Gastrocnemius medialis (tissue), 4 donors: Measurements from ENCODE around the gene CSH2.
"Not testable (repeated sequence)": the region's sequence is repeated elsewhere in the genome, so short reads cannot be mapped to it uniquely, and the experiment has no call there.

Source experiments
- CTCF ChIP-seq, 5 experiments: fragments of 450-650 bp in 3 of 5; fragments of 200-600 bp in 2 of 5; sonication (generic) in 2 of 5; IDR thresholded peaks in 4 of 5; conservative IDR thresholded peaks in 1 of 5; 1 replicate in 4 of 5; 2 replicates in 1 of 5; pipeline ENCODE4 v1.5.1; 2016 to 2019; ENCODE audit warnings: antibody characterized with exemption in 5 of 5, mild to moderate bottlenecking in 3 of 5, moderate library complexity in 3 of 5
- POLR2A ChIP-seq, 2 donors: fragments of 450-650 bp; IDR thresholded peaks; one replicate each; pipeline ENCODE4 v1.6.1; 2017; ENCODE audit warnings: antibody characterized with exemption in 2 of 2, mild to moderate bottlenecking in 2 of 2, moderate library complexity in 2 of 2

- TF ChIP-seq CTCF (IDR thresholded peaks at IDR 0.05 in 4 of 5, conservative IDR thresholded peaks at IDR 0.05 in 1 of 5); POLR2A (IDR thresholded peaks at IDR 0.05): not testable (repeated sequence)
Measured at GRCh38 chr17:63881337-63881736, 7.9 kb upstream of the CSH2 start.
